Liver (tissue), 9 donors: ENCODE results near the gene FLYWCH2. TPM values are rescaled to one million over a fixed set of nuclear protein-coding genes. Genes with fewer than 3 reads are reported as not detected.

ENCODE experiments used
- DNase-seq: peaks from one replicate; pipeline ENCODE4 v3.0.0-alpha.2; 2017; ENCODE audit warnings: low spot score
- H3K27ac ChIP-seq, 2 donors: one replicate each; pipeline ENCODE4 v1.7.0; 2013; ENCODE audit warnings: inconsistent platforms in 2 of 2, low read length in 2 of 2, control low read depth in 1 of 2, low read depth in 1 of 2, mild to moderate bottlenecking in 1 of 2
- H3K27me3 ChIP-seq, 4 donors: one replicate each; pipeline versions ENCODE4 v1.6.1 to v1.7.0; 2013; ENCODE audit warnings: low read length in 3 of 4, inconsistent platforms in 1 of 4, mild to moderate bottlenecking in 1 of 4, moderate library complexity in 1 of 4; ENCODE audit not compliant: control insufficient read depth in 4 of 4, insufficient read depth in 4 of 4
- H3K36me3 ChIP-seq, 4 donors: one replicate each; pipeline versions ENCODE4 v1.6.1 to v1.7.0; 2013; ENCODE audit warnings: low read length in 3 of 4, mild to moderate bottlenecking in 3 of 4, low read depth in 1 of 4, moderate library complexity in 1 of 4; ENCODE audit not compliant: control insufficient read depth in 4 of 4, insufficient read depth in 3 of 4
- H3K4me1 ChIP-seq, 4 donors: one replicate each; pipeline versions ENCODE4 v1.6.1 to v1.7.0; 2013; ENCODE audit warnings: low read length in 3 of 4, mild to moderate bottlenecking in 3 of 4, moderate library complexity in 1 of 4; ENCODE audit not compliant: control insufficient read depth in 4 of 4, insufficient read depth in 4 of 4
- H3K4me3 ChIP-seq, 3 donors: one replicate each; pipeline versions ENCODE4 v1.6.1 to v1.7.0; 2013; ENCODE audit warnings: low read length in 3 of 3, control low read depth in 1 of 3, low read depth in 1 of 3, mild to moderate bottlenecking in 1 of 3
- H3K9ac ChIP-seq, 2 donors: one replicate each; pipeline ENCODE4 v1.7.0; 2013; ENCODE audit warnings: low read length in 2 of 2, mild to moderate bottlenecking in 2 of 2, moderate library complexity in 2 of 2, control low read depth in 1 of 2, low read depth in 1 of 2
- H3K9me3 ChIP-seq, 4 donors: one replicate each; pipeline versions ENCODE4 v1.6.1 to v1.7.0; 2013; ENCODE audit warnings: low read length in 3 of 4; ENCODE audit not compliant: control insufficient read depth in 4 of 4
- ATF3 ChIP-seq: IDR thresholded peaks from 2 replicates; pipeline ENCODE4 v1.6.1; 2016; ENCODE audit warnings: antibody characterized with exemption
- CTCF ChIP-seq: fragments of 150-350 bp; IDR thresholded peaks from 2 replicates; pipeline ENCODE4 v1.5.1; 2017; ENCODE audit warnings: improper control_type of control experiment, low read depth, low read length; ENCODE audit not compliant: missing input control
- EGR1 ChIP-seq, 2 donors: IDR thresholded peaks; 2 replicates each; pipeline ENCODE4 v1.6.1; 2016 to 2018; ENCODE audit warnings: antibody characterized with exemption in 2 of 2, low read depth in 2 of 2
- FOXA1 ChIP-seq: IDR thresholded peaks from 2 replicates; pipeline ENCODE4 v1.6.1; 2016; ENCODE audit warnings: antibody characterized with exemption
- FOXA2 ChIP-seq: IDR thresholded peaks from 2 replicates; pipeline ENCODE4 v1.6.1; 2016; ENCODE audit warnings: antibody characterized with exemption
- GABPA ChIP-seq, 2 donors: IDR thresholded peaks in 1 of 2; conservative IDR thresholded peaks in 1 of 2; 2 replicates each; pipeline ENCODE4 v1.6.1; 2016; ENCODE audit warnings: antibody characterized with exemption in 2 of 2, mild to moderate bottlenecking in 1 of 2, moderate library complexity in 1 of 2
- HNF4A ChIP-seq, 2 donors: conservative IDR thresholded peaks; 2 replicates each; pipeline ENCODE4 v1.6.1; 2016; ENCODE audit warnings: antibody characterized with exemption in 2 of 2, mild to moderate bottlenecking in 2 of 2
- HNF4G ChIP-seq: IDR thresholded peaks from 2 replicates; pipeline ENCODE4 v1.6.1; 2016; ENCODE audit warnings: antibody characterized with exemption
- JUND ChIP-seq, 2 donors: IDR thresholded peaks; 2 replicates each; pipeline ENCODE4 v1.6.1; 2016; ENCODE audit warnings: antibody characterized with exemption in 2 of 2
- MAX ChIP-seq: IDR thresholded peaks from 2 replicates; pipeline ENCODE4 v1.6.1; 2016; ENCODE audit warnings: antibody characterized with exemption
- NR2F2 ChIP-seq: IDR thresholded peaks from 2 replicates; pipeline ENCODE4 v1.6.1; 2016; ENCODE audit warnings: antibody characterized with exemption
- RAD21 ChIP-seq, 2 donors: IDR thresholded peaks; 2 replicates each; pipeline ENCODE4 v1.6.1; 2016; ENCODE audit warnings: antibody characterized with exemption in 2 of 2, mild to moderate bottlenecking in 2 of 2
- REST ChIP-seq: IDR thresholded peaks from 2 replicates; pipeline ENCODE4 v1.6.1; 2016; ENCODE audit warnings: antibody characterized with exemption, mild to moderate bottlenecking
- RXRA ChIP-seq, 2 donors: IDR thresholded peaks; 2 replicates each; pipeline ENCODE4 v1.6.1; 2017 to 2018; ENCODE audit warnings: antibody characterized with exemption in 2 of 2, mild to moderate bottlenecking in 1 of 2
- SP1 ChIP-seq: IDR thresholded peaks from 2 replicates; pipeline ENCODE4 v1.6.1; 2018; ENCODE audit warnings: antibody characterized with exemption, mild to moderate bottlenecking
- TAF1 ChIP-seq: conservative IDR thresholded peaks from 2 replicates; pipeline ENCODE4 v1.6.1; 2016; ENCODE audit warnings: antibody characterized with exemption, mild to moderate bottlenecking
- YY1 ChIP-seq: IDR thresholded peaks from 2 replicates; pipeline ENCODE4 v1.6.1; 2016; ENCODE audit warnings: antibody characterized with exemption, mild to moderate bottlenecking
- ZBTB33 ChIP-seq: IDR thresholded peaks from 2 replicates; pipeline ENCODE4 v1.6.1; 2016; ENCODE audit warnings: antibody characterized with exemption
- WGBS: extraction: QIAGEN DNeasy Blood & Tissue Kit; methylation state at CpG from one replicate; pipeline ENCODE4 v1.1.7; 2013; 5-methylcytosine and 5-hydroxymethylcytosine counted together
- polyA plus RNA-seq, 2 donors: library from polyadenylated mRNA; stranded (reverse) in 1 of 2; unstranded in 1 of 2; fragments of 200-250 nt in 1 of 2; fragments of >200 nt in 1 of 2; fragmentation: Nextera tagmentation in 1 of 2; extraction: Ambion mirVana in 1 of 2; gene quantifications; one replicate each; pipeline versions ENCODE4 v1.2.1 to v1.2.3, GENCODE V29; 2013 to 2015
- total RNA-seq, 2 donors: library from RNA; depleted of rRNA; stranded (reverse); fragments of >200 nt; gene quantifications; one replicate each; pipeline ENCODE4 v1.2.3, GENCODE V29; 2014
- donor health status: healthy.
- donor health status: healthy.
- donor health status: healthy.
- donor health status: healthy.
- donor health status: healthy.

FLYWCH2 gene
- total and polyA plus RNA-seq, 4 donors = 4.9 to 21.0 (median 8.6) TPM

GRCh38 chr16:2833776-2834175 lies 49.2 kb upstream of the FLYWCH2 start:
- no peaks in the 10 kb centered on the region for H3K9me3 ChIP-seq
- no peaks in the 10 kb centered on the region for H3K36me3 ChIP-seq
- peaks cover 0 to 2% (median 0%) of the 10 kb centered on the region in 4 donors for H3K27me3 ChIP-seq
- DNase-seq = no peak
- no peak overlapping the region for H3K27ac ChIP-seq
- H3K4me3 ChIP-seq = no peak overlapping the region
- H3K4me1 ChIP-seq = no peaks in the 10 kb centered on the region
- H3K9ac ChIP-seq = no peak overlapping the region
- WGBS = 66% methylated on average over 7 of the region's 7 CpGs
- TF ChIP-seq FOXA1 (no peak), NR2F2 (no peak), HNF4G (no peak), REST (no peak), RXRA (IDR thresholded peaks at IDR 0.05) (no peak), TAF1 (no peak)

- no peak overlapping the region for H3K9ac ChIP-seq
- no peaks in the 10 kb centered on the region for H3K36me3 ChIP-seq
- no peak for DNase-seq
- H3K27ac ChIP-seq = no peak overlapping the region
- TF ChIP-seq YY1 (no peak), HNF4G (no peak), ZBTB33 (no peak), FOXA2 (no peak), CTCF (no peak), HNF4A (conservative IDR thresholded peaks at IDR 0.05) (no peak), NR2F2 (no peak), GABPA (IDR thresholded peaks at IDR 0.05 in 1 of 2, conservative IDR thresholded peaks at IDR 0.05 in 1 of 2) (no peak), RXRA (IDR thresholded peaks at IDR 0.05) (no peak), JUND (IDR thresholded peaks at IDR 0.05) (no peak), FOXA1 (no peak), EGR1 (IDR thresholded peaks at IDR 0.05; ENCODE audit: low read depth in 2 of 2) (no peak), RAD21 (IDR thresholded peaks at IDR 0.05) (no peak), SP1 (no peak), REST (no peak), TAF1 (no peak), MAX (no peak), ATF3 (no peak)
- peaks cover 0 to 2% (median 0%) of the 10 kb centered on the region in 4 donors for H3K27me3 ChIP-seq
- H3K4me3 ChIP-seq = no peak overlapping the region
- H3K9me3 ChIP-seq = no peaks in the 10 kb centered on the region
- H3K4me1 ChIP-seq = no peaks in the 10 kb centered on the region
- 75% methylated on average over 3 of the region's 3 CpGs for WGBS
These were observed 48.0 kb upstream of the FLYWCH2 start for GRCh38 chr16:2834968-2835367.
